HuH-7.5 (cell line): ENCODE data around the gene CHMP3.
"Not testable (repeated sequence)": the region's sequence is repeated elsewhere in the genome, so short reads cannot be mapped to it uniquely, and the experiment has no call there.

Source experiments
- DNase-seq: peaks from one replicate; pipeline ENCODE4 v3.0.0; 2011; ENCODE audit warnings: low spot score

The CHMP3 gene

DNA sequence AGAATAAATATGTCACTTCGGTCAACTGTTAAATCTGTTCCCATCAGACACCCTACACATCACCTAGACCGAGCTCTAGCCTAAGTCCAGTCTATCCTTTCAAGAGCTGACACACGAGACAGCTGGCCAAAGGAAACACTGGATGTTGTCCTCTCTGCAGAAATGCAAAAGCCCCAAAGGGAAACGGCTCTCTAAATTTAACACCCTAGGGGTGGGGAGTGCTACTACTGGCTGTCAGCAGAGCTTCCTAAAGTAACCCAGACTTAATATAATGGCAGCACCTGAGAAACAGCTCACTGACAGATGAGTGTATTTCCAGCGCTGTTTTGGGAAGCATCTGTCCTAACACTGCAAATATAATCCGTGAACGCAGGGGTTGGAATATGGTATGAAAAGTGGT, 55.6 kb downstream of the CHMP3 start:
- no peak for DNase-seq

DNA sequence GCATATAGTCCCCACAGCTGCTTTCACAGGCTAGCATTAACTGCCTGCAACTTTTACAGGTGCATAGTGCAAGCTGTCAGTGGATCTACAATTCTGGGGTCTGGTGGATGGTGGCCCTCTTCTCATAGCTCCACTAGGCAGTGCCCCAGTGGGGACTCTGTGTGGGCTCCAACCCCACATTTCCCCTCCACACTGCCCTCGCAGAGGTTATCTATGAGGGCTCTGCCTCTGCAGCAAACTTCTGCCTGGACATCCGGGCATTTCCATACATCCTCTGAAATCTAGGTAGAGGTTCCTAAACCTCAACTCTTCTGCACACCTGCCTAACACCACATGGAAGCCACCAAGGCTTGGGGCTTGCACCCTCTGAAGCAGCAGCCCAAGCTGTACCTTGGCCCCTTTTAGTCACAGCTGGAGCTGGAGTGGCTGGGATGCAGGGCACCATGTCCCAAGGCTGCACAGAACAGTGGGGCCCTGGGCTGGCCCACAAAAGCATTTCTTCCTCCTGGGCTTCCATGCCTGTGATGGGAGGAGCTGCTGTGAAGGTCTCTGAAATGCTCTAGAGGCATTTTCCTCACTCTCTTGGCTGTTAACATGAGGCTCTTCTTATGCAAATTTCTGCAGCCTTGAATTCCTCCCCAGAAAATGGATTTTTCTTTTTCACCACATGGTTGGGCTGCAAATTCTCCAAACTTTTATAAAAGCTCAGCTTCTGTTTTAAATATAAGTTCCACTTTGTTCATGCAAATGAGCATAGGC, 62.7 kb downstream of the CHMP3 start:
- DNase-seq: no peak

DNA sequence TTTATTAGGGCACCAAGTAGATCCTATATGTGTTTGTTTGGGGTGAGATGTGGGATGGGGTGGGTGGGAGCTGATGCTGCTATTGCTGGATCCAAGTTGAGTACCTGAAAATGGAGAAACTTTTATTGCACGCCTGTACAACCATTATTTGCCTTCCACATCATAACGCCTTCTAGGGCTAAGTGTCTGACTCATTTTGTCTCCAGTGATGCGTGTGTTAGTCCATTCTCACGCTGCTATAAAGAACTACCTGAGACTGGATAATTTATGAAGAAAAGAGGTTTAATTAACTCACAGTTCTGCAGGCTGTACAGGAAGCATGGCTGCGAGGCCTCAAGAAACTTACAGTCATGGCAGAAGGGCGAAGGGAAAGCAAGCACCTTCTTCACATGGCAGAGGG, 63.9 kb downstream of the CHMP3 start:
- DNase-seq: no peak

DNA sequence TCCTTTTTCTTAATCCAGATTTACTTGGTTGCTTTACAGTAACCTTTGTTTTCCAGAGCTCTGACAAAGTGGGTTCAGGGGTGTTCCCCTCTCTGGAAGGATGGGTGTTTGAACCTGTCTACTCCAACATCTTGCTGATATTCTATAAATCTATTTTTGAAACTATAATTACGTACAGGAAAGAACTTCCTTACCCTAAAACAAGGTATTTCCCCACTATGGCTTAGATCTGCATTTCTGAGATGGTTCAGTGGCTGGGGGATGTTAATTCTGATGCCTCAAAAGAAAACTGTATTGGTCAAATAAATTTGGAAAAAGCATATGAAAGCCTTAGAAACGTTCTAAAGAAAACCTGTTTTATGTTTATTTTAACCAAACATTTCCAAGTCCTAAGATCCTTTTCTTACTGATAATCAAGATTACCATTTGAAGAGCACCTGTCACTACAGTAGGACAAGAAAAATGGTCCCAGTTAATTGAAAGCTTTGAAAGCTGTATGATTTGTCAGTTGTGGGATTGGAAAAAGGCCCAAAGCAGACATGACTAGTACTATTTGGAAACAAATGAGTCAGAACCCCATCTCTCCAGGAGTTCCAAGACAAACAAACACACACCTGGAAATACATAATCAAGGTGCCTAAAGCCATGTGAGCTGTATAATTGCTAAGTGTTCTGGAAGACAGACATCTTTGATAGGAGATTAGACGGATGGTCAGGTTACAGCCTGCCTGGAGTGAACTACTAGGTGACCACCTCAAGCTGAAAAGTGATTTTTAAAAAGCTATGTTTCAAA, 64.6 kb downstream of the CHMP3 start:
- no peak for DNase-seq

DNA sequence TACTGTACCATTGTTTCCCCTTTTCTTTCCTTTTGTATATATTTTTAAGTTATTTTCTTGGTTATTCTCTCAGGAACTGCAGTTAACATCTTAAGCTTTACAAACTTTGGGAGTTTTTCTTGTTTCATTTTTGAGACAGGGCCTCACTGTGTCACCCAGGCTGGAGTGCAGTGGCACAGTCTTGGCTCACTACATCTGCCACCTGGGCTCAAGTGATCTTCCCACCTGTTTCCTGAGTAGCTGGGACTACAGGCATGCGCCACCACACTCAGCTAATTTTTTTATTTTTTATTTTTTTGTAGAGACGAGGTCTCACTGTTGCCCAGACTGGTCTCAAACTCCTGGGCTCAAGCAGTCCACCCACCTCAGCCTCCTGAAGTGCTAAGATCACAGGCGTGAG, 66.9 kb downstream of the CHMP3 start:
- not testable (repeated sequence) for DNase-seq

DNA sequence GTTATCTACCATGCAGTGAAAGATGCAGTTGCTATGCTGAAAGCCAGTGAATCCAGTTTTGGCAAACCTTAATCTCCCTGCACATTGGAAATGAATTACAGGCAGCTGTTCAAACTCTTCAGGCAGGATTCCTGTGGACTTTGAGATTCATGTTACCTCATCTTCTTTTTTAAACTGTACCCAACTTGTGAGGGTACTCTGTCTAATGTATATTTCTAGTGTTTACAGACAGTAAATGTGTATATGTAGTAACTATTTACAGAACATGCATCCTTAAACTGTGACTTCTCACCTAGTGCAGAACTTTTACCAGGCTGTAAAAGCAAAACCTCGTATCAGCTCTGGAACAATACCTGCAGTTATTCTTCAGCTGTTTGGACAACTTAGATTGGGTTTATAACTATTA, 71.2 kb downstream of the CHMP3 start:
- no peak for DNase-seq

DNA sequence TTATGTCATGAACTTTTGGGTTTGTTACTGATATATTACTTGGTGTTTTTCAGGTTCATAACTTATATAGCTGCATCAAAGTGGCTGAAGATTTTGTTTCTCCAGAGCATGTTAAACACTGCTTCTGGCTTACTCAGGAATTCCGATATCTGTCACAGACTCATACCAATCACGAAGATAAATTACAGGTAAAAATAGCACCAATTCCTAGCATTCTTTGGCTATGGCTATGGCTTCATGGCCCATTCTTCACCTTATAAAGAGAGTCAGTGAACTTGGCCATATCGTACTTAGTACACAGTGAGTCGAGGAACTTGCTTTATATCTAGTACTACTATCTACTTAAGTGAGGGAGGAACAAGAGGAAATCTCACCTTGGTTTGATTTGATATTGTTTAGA, 72.2 kb downstream of the CHMP3 start:
- no peak for DNase-seq

DNA sequence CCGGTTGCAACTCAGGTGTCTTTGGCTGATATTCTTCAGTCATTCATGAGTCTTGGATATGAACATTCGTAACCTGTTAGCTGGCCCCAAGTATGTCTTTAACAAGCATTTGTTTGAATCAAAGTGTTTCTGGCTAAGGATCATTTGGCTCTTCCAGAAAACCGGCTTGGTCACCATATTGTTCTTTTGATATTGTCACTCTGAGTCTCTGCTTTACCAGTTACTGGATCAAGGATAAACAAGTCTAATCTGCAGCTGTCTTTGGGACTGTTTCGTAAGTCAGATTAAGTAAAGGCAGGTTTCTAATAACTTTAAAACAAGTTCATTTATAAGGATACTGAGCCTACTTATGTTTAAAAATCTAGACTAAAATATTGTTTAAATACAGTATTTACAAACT, 73.0 kb downstream of the CHMP3 start:
- DNase-seq: no peak

DNA sequence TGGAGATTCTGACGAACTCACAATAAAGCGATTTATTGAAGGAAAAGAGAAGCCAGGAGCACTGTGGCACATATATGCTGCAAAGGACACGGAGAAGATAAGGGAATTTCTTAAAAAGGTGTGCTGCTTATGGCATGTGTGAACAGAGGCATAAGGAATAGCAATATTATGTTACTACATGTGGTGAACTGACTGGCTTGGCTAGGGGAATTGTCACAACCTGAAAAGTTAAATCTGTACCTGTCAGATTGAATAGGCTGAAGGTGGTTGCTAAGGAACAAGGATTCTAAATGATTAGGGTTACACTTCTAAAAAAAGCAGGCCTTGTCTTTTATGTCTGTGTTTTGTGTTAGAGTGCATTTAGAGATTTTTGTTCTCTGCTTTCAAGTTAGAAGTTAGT, 73.7 kb downstream of the CHMP3 start:
- DNase-seq: no peak

DNA sequence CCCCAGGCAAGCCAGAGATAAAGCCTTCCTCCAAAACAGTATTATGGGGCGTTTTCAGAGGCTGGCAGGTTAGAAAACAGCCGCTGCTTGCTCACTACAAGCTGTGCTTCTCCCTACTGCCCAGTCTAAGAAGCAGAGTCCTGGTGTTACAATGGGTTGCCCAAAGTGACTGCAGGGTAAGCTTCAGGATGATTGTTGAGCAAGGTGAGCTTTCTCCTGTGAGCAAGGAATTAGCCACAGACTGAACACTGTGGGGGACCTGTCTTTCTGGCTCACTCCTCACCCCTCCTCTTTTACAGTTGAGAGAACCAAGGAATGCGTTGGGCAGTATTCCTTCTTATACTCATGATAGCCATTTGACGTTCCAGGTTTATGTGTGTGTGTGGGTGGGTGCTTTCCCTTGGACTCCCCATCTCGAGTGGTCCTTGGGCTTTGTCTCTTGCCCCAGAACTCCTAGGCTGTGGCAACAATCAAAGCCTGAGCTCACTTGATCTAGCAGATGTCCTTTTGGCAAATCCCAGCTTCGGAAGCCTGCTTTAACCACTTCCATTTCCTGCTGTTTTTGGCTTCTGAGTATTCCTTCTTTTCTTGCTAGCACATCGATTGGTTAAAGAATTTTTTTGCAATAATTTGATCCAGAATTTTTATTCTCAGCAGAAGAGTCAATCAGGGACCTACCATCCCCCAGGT, 74.5 kb downstream of the CHMP3 start:
- no peak for DNase-seq

DNA sequence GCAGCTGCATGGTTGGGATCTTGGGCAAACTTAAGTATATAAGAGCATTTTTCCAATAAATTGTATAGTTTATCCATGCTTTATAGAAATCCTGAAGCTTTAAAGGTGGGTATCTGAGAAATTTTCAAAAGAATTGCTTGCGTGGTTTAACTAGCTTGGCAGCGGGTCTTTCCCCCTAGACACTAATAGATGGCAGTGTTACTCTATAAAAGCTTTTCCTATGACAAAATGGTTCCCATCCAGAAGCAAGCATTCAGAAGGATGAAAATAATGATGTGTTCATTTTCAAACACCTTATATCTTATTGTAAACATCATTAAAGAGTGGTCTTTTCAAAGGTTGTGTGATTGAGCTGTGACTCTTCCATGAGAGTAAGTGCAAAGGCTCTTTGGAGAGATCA, 76.2 kb downstream of the CHMP3 start:
- DNase-seq: no peak

DNA sequence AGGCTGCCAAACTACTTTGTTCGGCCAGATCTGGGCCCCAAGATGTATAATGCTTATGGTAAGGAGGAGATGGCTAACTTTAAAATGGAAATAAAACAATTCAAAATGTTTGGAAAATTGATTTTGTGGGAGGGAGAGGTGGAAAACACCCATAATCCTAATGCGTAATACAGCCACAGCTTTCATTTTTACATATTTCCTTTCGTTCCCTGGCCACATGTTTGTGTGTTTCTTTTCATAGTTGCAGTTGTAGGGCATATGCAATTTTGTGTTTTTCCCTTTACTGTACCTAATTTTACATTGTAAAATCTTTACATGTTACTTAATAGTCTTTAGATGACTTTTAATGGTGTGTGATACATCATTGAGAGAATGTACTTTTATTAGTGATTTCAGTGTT, 77.4 kb downstream of the CHMP3 start:
- no peak for DNase-seq

DNA sequence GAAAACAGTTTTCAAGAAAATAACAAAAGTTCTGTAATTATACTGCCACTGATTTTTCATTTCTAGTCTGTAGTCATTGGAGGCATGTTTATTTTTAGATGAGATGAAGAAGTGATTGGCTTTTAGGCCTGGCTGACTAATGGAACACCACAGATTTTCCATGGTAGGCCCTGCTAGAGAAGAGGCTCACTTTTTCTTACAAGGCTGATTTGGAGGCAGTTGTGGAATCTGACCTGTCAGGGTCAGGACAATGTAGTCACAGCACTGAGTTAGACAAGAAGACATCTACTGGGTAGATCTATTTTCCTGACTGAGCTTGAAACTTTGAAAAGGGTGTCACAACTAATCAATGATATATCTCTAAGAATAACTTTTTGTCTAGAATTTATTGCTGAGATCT, 78.1 kb downstream of the CHMP3 start:
- no peak for DNase-seq

DNA sequence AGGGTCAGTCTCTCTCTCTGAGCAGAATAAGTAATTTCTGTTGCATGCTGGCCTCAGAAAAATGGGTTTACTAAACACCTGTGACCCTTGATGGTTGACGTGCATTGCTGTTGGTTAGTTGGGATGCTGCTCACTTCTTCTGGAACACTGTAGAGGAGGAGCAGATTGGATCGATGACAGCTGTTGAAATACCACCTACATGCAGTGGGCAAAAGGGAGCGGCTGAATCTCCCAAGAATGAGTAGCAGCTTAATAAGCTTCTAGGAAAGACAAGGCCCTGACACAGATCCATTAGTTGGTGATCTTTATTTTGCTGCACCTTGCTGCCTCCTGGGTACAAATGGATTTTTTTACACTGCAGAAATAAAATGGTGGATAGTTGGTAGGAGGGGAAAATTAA, 78.9 kb downstream of the CHMP3 start:
- no peak for DNase-seq

DNA sequence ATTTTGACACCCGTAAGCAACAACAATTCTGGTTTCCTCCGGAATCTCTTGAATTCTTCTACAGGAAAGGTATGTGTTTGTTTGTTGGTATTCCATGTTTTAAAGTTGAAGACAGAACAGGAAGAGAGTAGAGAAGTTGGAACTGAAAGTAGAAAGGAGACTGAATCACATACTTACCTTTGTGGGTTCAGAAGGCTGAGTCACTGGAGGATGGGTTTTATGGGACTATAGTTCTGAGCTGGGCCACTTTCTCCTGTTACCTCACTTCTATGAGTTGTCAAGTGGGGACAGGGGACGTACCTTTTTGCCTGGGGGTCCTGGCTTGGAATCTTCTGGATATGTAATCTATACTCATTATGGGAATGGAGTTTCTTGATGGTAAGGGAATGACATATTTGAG, 81.2 kb downstream of the CHMP3 start:
- no peak for DNase-seq

DNA sequence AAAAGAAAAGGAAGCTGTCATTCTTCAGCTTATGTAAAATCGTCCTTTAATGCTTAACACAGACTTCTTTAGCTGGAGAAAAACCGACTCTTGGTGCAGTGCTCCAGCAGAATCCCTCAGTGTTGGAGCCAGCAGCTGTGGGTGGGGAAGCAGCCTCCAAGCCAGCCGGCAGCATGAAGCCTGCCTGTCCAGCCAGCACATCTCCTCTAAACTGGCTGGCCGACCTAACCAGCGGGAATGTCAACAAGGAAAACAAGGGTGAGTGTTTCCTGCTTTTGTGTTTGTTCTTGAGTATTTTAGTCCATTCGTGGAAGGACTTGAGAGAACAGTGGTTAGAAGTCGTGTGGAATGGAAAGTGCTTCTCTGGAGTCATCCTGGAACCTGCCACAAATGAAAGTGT, 83.1 kb downstream of the CHMP3 start:
- DNase-seq: no peak

DNA sequence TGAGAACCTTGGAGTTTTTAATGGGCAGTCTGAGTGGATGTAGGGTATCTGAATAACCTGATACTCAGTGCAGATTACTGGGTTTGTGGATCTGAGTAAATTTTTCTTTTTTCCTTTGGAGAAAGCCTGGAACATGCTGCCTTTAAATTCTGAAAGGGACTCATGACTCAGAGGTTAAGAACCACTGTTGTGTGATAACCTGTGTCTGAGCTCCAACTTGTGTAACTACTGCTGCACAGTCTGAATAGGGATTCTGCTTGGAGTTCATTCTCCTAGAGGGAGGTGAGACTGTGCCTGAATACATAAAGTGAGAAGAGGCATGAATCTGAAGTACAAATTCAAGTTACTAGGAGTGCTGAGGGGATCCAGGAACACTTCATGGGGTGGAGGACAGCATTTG, 85.9 kb downstream of the CHMP3 start:
- no peak for DNase-seq

DNA sequence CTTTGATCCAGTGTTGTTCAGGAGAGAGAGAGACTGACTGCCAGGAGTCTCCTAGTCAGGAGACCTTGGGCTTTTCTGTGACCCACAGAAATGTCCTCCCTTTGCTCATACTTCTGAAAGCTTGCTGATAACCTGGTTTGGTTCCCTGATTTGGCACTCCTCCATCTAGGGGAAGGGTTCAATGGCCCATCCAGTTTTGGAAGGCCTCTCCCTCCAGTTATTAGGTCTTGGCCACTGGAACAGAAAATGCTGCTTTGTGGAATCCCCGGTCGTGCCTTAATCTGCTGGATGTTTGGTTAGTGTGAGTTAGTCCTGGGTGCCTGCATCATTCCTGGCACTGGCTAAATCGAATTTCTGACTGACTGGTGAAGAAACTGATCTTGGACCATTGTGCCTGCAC, 86.3 kb downstream of the CHMP3 start:
- no peak for DNase-seq

DNA sequence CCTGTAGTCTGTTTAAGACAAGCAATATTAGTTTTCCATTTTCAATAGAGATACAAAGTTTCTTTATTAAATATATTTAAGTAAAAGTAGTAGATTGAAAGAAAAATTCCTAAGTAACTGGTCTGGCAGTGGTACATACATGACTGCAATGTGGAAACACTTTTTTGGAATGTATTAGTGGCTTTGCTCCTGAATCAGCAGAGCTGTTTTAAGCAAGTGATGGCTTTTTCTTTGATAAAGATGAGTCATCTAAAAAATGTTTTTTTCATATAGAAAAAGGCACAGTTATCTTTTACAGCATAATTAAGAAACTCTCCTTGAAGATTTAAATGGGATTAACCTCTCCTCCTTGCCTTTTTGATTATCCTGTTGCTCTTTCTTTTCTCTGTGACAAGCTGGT, 87.2 kb downstream of the CHMP3 start:
- DNase-seq: no peak

DNA sequence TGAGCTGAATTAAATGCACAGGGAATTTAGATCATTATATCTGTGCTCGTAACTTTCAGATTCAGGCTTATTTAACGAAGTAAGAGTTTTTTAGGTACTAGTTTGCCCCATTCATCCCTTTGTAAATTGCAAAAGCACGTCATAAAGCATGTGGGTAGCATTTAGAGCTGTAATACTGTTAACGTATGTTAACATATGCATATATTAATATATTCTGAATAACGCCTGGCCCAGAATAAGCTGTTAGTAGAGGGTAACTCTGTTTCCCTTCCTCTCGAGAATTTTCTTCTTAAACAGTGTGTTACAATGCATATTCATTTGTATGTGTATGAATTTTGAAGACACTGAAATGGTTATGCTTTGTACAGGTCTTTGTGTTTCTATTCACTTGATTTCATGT, 91.6 kb downstream of the CHMP3 start:
- DNase-seq: no peak

DNA sequence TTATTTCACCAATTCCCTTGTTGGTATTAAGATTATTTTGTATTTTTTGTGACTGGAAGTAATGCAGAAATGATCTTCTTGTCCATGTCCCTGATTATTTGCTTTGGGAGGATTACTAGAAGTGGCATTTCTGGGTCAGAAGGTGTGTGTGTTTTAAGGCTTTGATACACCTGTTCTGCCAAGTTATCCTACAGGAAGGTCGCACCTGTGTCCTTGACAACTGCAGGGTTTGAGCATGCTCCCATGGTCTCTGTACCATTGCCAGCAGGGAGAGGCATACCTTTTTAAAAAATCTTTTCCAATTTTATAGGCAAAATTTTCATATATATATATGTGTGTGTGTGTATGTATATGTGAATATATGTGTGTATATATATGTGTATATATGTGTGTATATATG, 92.4 kb downstream of the CHMP3 start:
- no peak for DNase-seq

DNA sequence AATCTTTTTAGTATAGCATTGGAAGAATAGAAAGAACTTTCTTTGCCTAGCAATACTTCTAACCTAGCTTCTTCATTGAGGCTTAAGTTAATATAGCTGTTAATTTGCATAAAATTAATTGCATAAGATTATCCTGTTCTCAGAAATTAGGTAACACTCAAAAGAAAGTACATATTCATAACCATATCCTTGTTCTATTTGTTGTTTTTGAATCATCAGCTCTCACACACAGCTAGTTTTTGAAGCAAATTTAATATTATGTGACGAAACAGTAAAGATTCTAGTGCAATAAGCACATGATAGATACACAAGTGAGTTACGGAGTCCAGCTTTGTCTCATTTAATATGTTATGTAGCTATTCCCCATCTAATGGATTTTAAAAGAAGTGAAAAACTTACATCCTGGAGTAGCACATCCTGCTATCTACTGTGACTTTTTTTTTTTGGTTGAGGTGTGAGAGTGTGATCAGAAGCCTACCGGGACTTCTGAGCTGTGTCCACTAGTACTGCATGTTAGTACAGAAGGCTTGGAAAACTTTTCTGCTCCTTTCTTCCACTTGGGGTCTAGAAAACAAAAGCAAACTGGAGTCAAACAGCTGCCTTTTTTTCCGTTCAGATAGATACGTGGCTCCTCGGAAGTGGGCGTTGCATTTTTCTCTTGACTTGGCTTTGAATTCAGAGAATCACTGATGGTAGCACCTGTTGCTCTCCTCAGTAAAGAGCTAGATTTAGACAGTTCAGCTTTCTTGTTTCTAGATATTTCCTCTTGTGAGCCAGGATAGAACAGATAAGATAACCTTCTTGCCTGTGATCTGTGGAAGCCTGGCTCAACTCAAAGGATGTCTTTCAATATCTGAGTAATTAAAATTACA, 94.8 kb downstream of the CHMP3 start:
- no peak for DNase-seq
